Measurements from ENCODE around the gene GTF2H4.

- TF ChIP-seq CTCF (IDR thresholded peaks at IDR 0.05) (no peak), POLR2A (IDR thresholded peaks at IDR 0.05) (no peak)
These were observed 21.8 kb upstream of the GTF2H4 start for GRCh38 chr6:30885999-30886896.
